ENCODE measurements around the gene MKLN1.

- TF ChIP-seq POLR2A (IDR thresholded peaks at IDR 0.05) = no peak
- TF ChIP-seq CTCF (IDR thresholded peaks at IDR 0.05) = no peak
Observed at GRCh38 chr7:131352032-131352431, 24.4 kb downstream of the MKLN1 start.

All from esophagus squamous epithelium (tissue), 4 donors.